Stimulated activated CD4-positive, alpha-beta T cell treated with anti-CD3 and anti-CD28 coated beads, TNF-alpha, amount 100 ng/mL, for 1 hour (primary cell): Measurements from ENCODE around the gene LRIG1.

Experiments
- DNase-seq, 3 donors: peaks; one replicate each; pipeline ENCODE4 v3.0.0-alpha.2; 2020; ENCODE audit warnings: low read depth in 3 of 3, low spot score in 1 of 3

LRIG1 gene

GRCh38 chr3:66361356-66361755 is 139.5 kb downstream of the LRIG1 start:
- no peak for DNase-seq

GRCh38 chr3:66355997-66356396 is 144.8 kb downstream of the LRIG1 start:
- no peak for DNase-seq

GRCh38 chr3:66355394-66355793 is 145.4 kb downstream of the LRIG1 start:
- no peak for DNase-seq

GRCh38 chr3:66354001-66354400 is 146.8 kb downstream of the LRIG1 start:
- no peak for DNase-seq

- no peak for DNase-seq
Observed at GRCh38 chr3:66353530-66353929, 147.3 kb downstream of the LRIG1 start.

- DNase-seq, result no peak
Observed at GRCh38 chr3:66353039-66353438, 147.8 kb downstream of the LRIG1 start.

- DNase-seq, result no peak
Observed at GRCh38 chr3:66350601-66351000, 150.2 kb downstream of the LRIG1 start.

GRCh38 chr3:66348704-66349103 is 152.1 kb downstream of the LRIG1 start:
- DNase-seq, result no peak

GRCh38 chr3:66344848-66345578 is 155.8 kb downstream of the LRIG1 start:
- DNase-seq, result no peak

- DNase-seq, result no peak
Observed at GRCh38 chr3:66344391-66344811, 156.4 kb downstream of the LRIG1 start.

- DNase-seq, result no peak
Observed at GRCh38 chr3:66342717-66343356, 158.0 kb downstream of the LRIG1 start.

GRCh38 chr3:66338927-66339326 is 161.9 kb downstream of the LRIG1 start:
- DNase-seq, result no peak

- no peak for DNase-seq
Observed at GRCh38 chr3:66336333-66336766, 164.5 kb downstream of the LRIG1 start.

GRCh38 chr3:66335671-66336070 is 165.2 kb downstream of the LRIG1 start:
- DNase-seq, result no peak
